ENCODE results near the gene FAF1. TPM values are rescaled to one million over a fixed set of nuclear protein-coding genes. Genes with fewer than 3 reads are reported as not detected.

The FAF1 gene
- total RNA-seq, 2 donors from 2014 or later, result 45.8 to 50.1 TPM

GRCh38 chr1:50488356-50488755 lies 471.7 kb downstream of the FAF1 start:
- no peaks in the 10 kb centered on the region for H3K9me3 ChIP-seq (ENCODE audit: control insufficient read depth, low read length, poor library complexity, severe bottlenecking)
- Mint-ChIP-seq H3K36me3 (ENCODE audit: low read depth) (peaks cover 13% of the 10 kb centered on the region), H3K4me3 (no peak overlapping the region), H3K27me3 (no peaks in the 10 kb centered on the region), H3K4me1 (no peaks in the 10 kb centered on the region), H3K27ac (no peak overlapping the region)
- no peak for DNase-seq
- ATAC-seq, result no peak

DNA sequence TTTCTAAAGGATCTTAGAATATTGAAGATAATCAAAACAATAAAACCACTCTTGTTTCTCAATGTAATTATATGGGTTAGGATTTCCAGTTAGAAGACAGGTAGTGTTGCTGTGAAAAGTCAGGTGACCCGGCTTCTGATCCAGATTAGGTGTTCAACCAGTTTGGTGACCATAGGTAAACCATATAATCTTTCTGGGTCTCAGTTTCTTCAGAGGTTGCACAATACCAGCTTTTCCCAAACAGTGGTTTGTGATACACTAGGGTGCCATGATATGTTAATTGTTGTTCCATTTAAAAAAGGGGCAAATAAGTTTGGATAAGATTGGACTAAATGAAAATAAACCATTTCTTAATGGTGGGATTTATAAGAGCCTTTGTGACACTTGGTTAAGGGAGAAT lies 472.3 kb downstream of the FAF1 start:
- Mint-ChIP-seq H3K4me1 (no peaks in the 10 kb centered on the region), H3K4me3 (no peak overlapping the region), H3K27ac (no peak overlapping the region), H3K27me3 (no peaks in the 10 kb centered on the region), H3K36me3 (ENCODE audit: low read depth) (peaks cover 13% of the 10 kb centered on the region)
- DNase-seq (no peak), ATAC-seq (no peak)
- no peaks in the 10 kb centered on the region for H3K9me3 ChIP-seq (ENCODE audit: control insufficient read depth, low read length, poor library complexity, severe bottlenecking)

DNA sequence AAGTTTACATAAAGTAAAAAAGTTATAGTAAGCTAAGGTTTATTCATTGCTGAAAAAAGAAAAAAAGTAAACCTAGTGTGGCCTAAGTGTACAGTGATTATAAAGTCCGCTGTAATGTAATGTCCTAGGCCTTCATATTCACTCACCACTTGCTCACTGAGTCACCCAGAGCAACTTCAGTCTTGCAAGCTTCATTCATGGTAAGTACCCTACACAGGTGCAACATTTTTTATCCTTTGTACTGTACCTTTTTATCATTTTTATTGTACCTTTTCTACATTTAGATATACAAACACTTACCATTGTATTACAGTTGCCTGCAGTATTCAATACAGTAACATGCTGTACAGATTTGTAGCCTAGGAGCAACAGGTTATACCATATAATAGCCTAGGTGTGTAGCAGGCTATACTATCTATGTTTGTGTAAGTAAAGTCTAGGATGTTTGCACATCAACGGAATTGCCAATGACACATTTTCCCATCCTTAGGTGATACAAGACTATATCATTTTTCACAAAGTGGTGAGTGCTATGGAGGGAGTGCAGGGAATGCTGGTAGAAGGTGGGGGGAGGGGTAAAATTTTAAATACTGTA lies 478.8 kb downstream of the FAF1 start:
- ATAC-seq, result no peak
- no peak overlapping the region for H3K27ac Mint-ChIP-seq
- H3K4me1 Mint-ChIP-seq, result peaks cover 3% of the 10 kb centered on the region
- no peak overlapping the region for H3K4me3 Mint-ChIP-seq
- no peaks in the 10 kb centered on the region for H3K27me3 Mint-ChIP-seq
- no peaks in the 10 kb centered on the region for H3K9me3 ChIP-seq (ENCODE audit: control insufficient read depth, low read length, poor library complexity, severe bottlenecking)
- DNase-seq, result no peak
- H3K36me3 Mint-ChIP-seq (ENCODE audit: low read depth), result peaks cover 2% of the 10 kb centered on the region

GRCh38 chr1:50476800-50477199 lies 483.3 kb downstream of the FAF1 start:
- peaks cover 4% of the 10 kb centered on the region for H3K4me1 Mint-ChIP-seq
- no peaks in the 10 kb centered on the region for H3K27me3 Mint-ChIP-seq
- H3K27ac Mint-ChIP-seq, result no peak overlapping the region
- no peak for ATAC-seq
- no peak for DNase-seq
- H3K9me3 ChIP-seq (ENCODE audit: control insufficient read depth, low read length, poor library complexity, severe bottlenecking), result no peaks in the 10 kb centered on the region
- H3K4me3 Mint-ChIP-seq, result no peak overlapping the region
- H3K36me3 Mint-ChIP-seq (ENCODE audit: low read depth), result peaks cover 6% of the 10 kb centered on the region

- DNase-seq, result no peak
- no peaks in the 10 kb centered on the region for H3K27me3 Mint-ChIP-seq
- H3K9me3 ChIP-seq (ENCODE audit: control insufficient read depth, low read length, poor library complexity, severe bottlenecking), result no peaks in the 10 kb centered on the region
- no peak for ATAC-seq
- H3K27ac Mint-ChIP-seq, result no peak overlapping the region
- no peak overlapping the region for H3K4me3 Mint-ChIP-seq
- H3K4me1 Mint-ChIP-seq, result peaks cover 4% of the 10 kb centered on the region
- H3K36me3 Mint-ChIP-seq (ENCODE audit: low read depth), result peaks cover 12% of the 10 kb centered on the region
Measured at GRCh38 chr1:50474859-50475809, 484.9 kb downstream of the FAF1 start.

DNA sequence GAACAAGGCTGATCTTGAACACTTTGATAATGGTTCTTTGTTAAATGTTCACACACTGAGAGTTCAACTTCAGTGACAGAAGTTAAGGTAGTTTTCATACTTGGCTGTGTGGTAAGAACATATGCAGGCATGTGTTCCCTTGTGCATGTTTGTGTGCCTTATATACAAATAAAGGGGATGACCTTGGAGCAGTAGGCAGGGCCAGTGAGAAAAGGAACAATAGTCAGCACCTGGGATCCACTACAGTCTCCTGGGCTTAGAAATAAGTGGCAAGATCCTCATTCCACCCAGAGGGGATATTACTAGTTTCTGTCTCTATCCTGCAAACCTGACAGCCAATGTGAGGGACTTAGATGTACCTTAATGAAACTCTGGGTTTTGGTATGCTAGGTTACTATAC lies 486.6 kb downstream of the FAF1 start:
- Mint-ChIP-seq H3K4me3 (no peak overlapping the region), H3K4me1 (peaks cover 4% of the 10 kb centered on the region), H3K27ac (no peak overlapping the region), H3K36me3 (ENCODE audit: low read depth) (peaks cover 15% of the 10 kb centered on the region), H3K27me3 (no peaks in the 10 kb centered on the region)
- ATAC-seq (no peak), DNase-seq (no peak)
- no peaks in the 10 kb centered on the region for H3K9me3 ChIP-seq (ENCODE audit: control insufficient read depth, low read length, poor library complexity, severe bottlenecking)

GRCh38 chr1:50471967-50472366 lies 488.1 kb downstream of the FAF1 start:
- peaks cover 15% of the 10 kb centered on the region for H3K36me3 Mint-ChIP-seq (ENCODE audit: low read depth)
- ATAC-seq, result no peak
- peaks cover 4% of the 10 kb centered on the region for H3K4me1 Mint-ChIP-seq
- H3K4me3 Mint-ChIP-seq, result no peak overlapping the region
- DNase-seq, result no peak
- H3K27me3 Mint-ChIP-seq, result no peaks in the 10 kb centered on the region
- H3K9me3 ChIP-seq (ENCODE audit: control insufficient read depth, low read length, poor library complexity, severe bottlenecking), result no peaks in the 10 kb centered on the region
- no peak overlapping the region for H3K27ac Mint-ChIP-seq

- ATAC-seq, result no peak
Measured at GRCh38 chr1:50462964-50463363, 497.1 kb downstream of the FAF1 start.

DNA sequence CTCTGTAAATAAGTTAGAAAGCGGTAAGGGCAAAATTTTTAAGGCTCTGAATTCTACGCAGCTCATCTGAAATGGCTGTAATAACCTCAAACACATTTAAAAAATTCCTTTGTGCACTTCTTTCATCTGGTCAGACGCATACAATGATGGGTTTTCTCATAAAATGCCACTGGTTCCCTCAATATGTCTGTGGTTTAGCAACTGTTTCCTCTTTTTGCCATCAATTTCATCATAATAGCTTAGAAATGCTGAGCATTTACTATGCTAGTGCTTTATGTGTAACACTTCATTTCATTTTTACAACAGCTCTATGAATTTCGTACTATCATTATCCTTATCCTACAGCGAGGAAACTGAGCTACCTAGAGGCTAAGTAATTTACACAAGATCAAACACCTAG lies 501.6 kb downstream of the FAF1 start:
- peaks cover 3% of the 10 kb centered on the region for H3K36me3 Mint-ChIP-seq (ENCODE audit: low read depth)
- H3K4me1 Mint-ChIP-seq, result peaks cover 11% of the 10 kb centered on the region
- H3K4me3 Mint-ChIP-seq, result no peak overlapping the region
- DNase-seq, result no peak
- no peak for ATAC-seq
- H3K27ac Mint-ChIP-seq, result no peak overlapping the region
- no peaks in the 10 kb centered on the region for H3K27me3 Mint-ChIP-seq
- no peaks in the 10 kb centered on the region for H3K9me3 ChIP-seq (ENCODE audit: control insufficient read depth, low read length, poor library complexity, severe bottlenecking)

More at GRCh38 chr1:50462964-50463363, 497.1 kb downstream of the FAF1 start:
- Mint-ChIP-seq H3K36me3 (ENCODE audit: low read depth) (peaks cover 6% of the 10 kb centered on the region), H3K27ac (no peak overlapping the region), H3K27me3 (no peaks in the 10 kb centered on the region), H3K4me3 (no peak overlapping the region), H3K4me1 (no peaks in the 10 kb centered on the region)
- no peaks in the 10 kb centered on the region for H3K9me3 ChIP-seq (ENCODE audit: control insufficient read depth, low read length, poor library complexity, severe bottlenecking)
- no peak for DNase-seq

DNA sequence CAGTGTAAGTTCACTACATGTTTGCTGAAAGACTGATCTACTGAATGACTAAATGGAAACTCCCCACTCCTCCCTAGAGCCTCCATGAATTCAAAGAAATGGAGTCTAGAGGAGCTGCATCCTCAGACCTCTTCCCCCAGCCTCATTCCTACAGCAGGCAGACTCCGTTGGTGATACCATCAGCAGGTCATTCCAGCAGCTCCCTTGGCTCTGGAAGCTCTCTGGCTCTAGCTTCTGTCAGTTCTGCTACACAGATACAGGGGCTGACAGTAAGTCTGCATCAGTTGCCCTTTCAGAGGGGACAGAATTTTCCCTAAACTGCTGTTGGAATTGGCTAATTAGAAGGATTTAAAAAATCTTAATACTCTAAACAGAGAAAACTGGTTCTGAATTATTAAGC lies 505.2 kb downstream of the FAF1 start:
- Mint-ChIP-seq H3K27ac (peak overlapping the region; percentile 63), H3K27me3 (no peaks in the 10 kb centered on the region), H3K4me3 (no peak overlapping the region), H3K4me1 (peaks cover 38% of the 10 kb centered on the region), H3K36me3 (ENCODE audit: low read depth) (no peaks in the 10 kb centered on the region)
- no peak for ATAC-seq
- no peaks in the 10 kb centered on the region for H3K9me3 ChIP-seq (ENCODE audit: control insufficient read depth, low read length, poor library complexity, severe bottlenecking)
- DNase-seq, result no peak

- DNase-seq (no peak), ATAC-seq (no peak)
- Mint-ChIP-seq H3K27me3 (no peaks in the 10 kb centered on the region), H3K36me3 (ENCODE audit: low read depth) (no peaks in the 10 kb centered on the region), H3K27ac (peak overlapping the region; percentile 3), H3K4me3 (no peak overlapping the region), H3K4me1 (peaks cover 38% of the 10 kb centered on the region)
- H3K9me3 ChIP-seq (ENCODE audit: control insufficient read depth, low read length, poor library complexity, severe bottlenecking), result no peaks in the 10 kb centered on the region
Measured at GRCh38 chr1:50453266-50453665, 506.8 kb downstream of the FAF1 start.

DNA sequence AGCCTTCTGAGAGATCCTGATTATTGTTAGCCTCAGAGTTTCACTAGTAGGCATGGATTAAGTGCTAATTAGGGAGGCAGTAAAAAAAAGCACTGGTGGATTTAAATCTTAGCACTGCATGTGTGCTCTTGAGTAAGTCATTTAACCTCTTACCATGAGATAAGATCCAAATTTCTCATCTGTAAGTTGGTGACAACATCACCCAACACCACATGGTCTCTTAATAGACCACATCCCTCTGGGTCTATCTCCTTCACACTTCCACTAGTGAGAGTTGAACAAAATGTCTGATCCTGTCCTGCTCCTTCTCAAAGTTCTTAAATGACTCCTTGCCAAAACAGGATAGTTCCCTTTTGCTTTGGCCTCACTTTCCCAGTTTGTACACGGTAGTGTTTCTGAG lies 507.4 kb downstream of the FAF1 start:
- ATAC-seq (no peak), DNase-seq (no peak)
- H3K27ac Mint-ChIP-seq, result peak overlapping the region; percentile 3
- H3K4me3 Mint-ChIP-seq, result no peak overlapping the region
- H3K36me3 Mint-ChIP-seq (ENCODE audit: low read depth), result no peaks in the 10 kb centered on the region
- no peaks in the 10 kb centered on the region for H3K27me3 Mint-ChIP-seq
- peaks cover 39% of the 10 kb centered on the region for H3K4me1 Mint-ChIP-seq
- H3K9me3 ChIP-seq (ENCODE audit: control insufficient read depth, low read length, poor library complexity, severe bottlenecking), result no peaks in the 10 kb centered on the region

GRCh38 chr1:50450861-50451653 lies 509.0 kb downstream of the FAF1 start:
- DNase-seq, result no peak
- H3K4me1 Mint-ChIP-seq, result peaks cover 40% of the 10 kb centered on the region
- no peaks in the 10 kb centered on the region for H3K27me3 Mint-ChIP-seq
- peak; percentile 68 for ATAC-seq
- H3K4me3 Mint-ChIP-seq, result peak overlapping the region; percentile 68
- peak overlapping the region; percentile 88 for H3K27ac Mint-ChIP-seq
- no peaks in the 10 kb centered on the region for H3K9me3 ChIP-seq (ENCODE audit: control insufficient read depth, low read length, poor library complexity, severe bottlenecking)
- H3K36me3 Mint-ChIP-seq (ENCODE audit: low read depth), result no peaks in the 10 kb centered on the region

All from T-helper 17 cell (primary cell).